ENCODE results near the gene ACAP3. TPM values are rescaled to one million over a fixed set of nuclear protein-coding genes. Genes with fewer than 3 reads are reported as not detected.

Gene ACAP3
- total RNA-seq, 1 donor from 2014 or later: 97.3 TPM

DNA sequence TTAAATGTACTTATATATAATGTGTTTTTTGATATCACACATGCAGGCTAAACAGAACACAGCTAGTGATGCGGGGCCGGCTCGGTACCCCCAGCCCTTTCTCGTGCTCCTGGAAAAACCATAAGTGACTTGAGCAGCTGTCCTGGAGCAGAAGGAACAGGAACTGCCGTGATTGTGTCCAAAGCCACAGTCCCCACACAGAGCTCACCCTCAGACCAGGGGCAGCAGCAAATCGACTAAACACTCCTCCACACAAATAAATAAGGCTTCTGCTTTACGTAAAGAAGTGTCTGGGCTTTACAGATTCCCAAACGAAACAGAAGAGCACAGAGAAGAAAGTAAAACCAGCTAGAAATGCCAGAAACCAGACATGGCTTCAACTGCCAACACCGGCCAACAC is 43.7 kb downstream of the ACAP3 start:
- TF ChIP-seq, protein P1, sequence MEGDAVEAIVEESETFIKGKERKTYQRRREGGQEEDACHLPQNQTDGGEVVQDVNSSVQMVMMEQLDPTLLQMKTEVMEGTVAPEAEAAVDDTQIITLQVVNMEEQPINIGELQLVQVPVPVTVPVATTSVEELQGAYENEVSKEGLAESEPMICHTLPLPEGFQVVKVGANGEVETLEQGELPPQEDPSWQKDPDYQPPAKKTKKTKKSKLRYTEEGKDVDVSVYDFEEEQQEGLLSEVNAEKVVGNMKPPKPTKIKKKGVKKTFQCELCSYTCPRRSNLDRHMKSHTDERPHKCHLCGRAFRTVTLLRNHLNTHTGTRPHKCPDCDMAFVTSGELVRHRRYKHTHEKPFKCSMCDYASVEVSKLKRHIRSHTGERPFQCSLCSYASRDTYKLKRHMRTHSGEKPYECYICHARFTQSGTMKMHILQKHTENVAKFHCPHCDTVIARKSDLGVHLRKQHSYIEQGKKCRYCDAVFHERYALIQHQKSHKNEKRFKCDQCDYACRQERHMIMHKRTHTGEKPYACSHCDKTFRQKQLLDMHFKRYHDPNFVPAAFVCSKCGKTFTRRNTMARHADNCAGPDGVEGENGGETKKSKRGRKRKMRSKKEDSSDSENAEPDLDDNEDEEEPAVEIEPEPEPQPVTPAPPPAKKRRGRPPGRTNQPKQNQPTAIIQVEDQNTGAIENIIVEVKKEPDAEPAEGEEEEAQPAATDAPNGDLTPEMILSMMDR (IDR thresholded peaks at IDR 0.05; ENCODE audit: unreplicated experiment): no peak
- Mint-ChIP-seq H3K36me3 (peaks cover 30% of the 10 kb centered on the region), H3K27ac (no peak overlapping the region), H3K4me3 (no peak overlapping the region), H3K4me1 (no peaks in the 10 kb centered on the region), H3K9me3 (no peaks in the 10 kb centered on the region), H3K27me3 (ENCODE audit: low read depth) (no peaks in the 10 kb centered on the region)
- DNase-seq (ENCODE audit: low spot score in 2 of 2, unreplicated experiment in 2 of 2): no peak

DNA sequence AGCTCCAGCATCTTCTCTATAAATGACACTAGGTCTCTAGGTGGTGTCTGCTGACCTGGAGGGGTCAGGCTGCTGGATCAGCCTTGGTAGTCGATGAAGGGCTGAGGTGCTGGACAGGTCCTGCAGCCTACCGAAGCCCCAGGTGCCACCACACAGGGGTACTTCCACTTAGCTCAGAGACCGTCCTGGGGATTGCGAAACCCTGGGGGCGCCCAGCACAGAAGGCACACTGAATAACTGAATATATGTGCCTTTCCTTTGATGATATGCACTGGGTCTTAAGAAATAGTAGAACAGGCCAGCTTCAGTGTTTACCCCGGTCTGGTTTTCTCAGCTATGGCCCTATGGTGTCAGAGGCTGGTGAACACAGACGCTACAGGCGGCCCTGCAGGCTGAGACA is 45.0 kb downstream of the ACAP3 start:
- H3K27me3 Mint-ChIP-seq (ENCODE audit: low read depth): no peaks in the 10 kb centered on the region
- no peak for DNase-seq (ENCODE audit: low spot score in 2 of 2, unreplicated experiment in 2 of 2)
- no peaks in the 10 kb centered on the region for H3K4me1 Mint-ChIP-seq
- no peak overlapping the region for H3K4me3 Mint-ChIP-seq
- TF ChIP-seq, protein P1 (IDR thresholded peaks at IDR 0.05; ENCODE audit: unreplicated experiment): no peak
- peaks cover 35% of the 10 kb centered on the region for H3K36me3 Mint-ChIP-seq
- no peak overlapping the region for H3K27ac Mint-ChIP-seq
- H3K9me3 Mint-ChIP-seq: no peaks in the 10 kb centered on the region

DNA sequence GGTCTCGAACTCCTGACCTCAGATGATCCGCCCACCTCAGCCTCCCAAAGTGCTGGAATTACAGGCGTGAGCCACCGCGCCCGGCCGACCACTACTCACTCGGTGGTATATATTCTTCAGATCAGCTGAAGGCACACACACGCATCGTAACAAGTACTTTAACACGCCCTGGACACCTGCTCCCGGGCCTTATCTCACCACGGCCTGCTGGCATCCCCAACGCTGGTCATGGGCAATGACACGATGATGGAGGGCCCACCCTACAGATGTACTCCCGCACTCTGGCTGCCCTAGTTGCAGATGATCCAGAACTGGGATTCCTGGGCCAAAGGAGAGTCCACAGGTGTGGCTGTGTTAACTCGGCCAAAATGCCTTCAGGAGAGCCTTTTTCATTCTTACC is 45.7 kb downstream of the ACAP3 start:
- peaks cover 36% of the 10 kb centered on the region for H3K36me3 Mint-ChIP-seq
- H3K4me1 Mint-ChIP-seq: no peaks in the 10 kb centered on the region
- H3K9me3 Mint-ChIP-seq: no peaks in the 10 kb centered on the region
- H3K27me3 Mint-ChIP-seq (ENCODE audit: low read depth): no peaks in the 10 kb centered on the region
- no peak overlapping the region for H3K27ac Mint-ChIP-seq
- no peak for DNase-seq (ENCODE audit: low spot score in 2 of 2, unreplicated experiment in 2 of 2)
- TF ChIP-seq, protein P1 (IDR thresholded peaks at IDR 0.05; ENCODE audit: unreplicated experiment): no peak
- no peak overlapping the region for H3K4me3 Mint-ChIP-seq

DNA sequence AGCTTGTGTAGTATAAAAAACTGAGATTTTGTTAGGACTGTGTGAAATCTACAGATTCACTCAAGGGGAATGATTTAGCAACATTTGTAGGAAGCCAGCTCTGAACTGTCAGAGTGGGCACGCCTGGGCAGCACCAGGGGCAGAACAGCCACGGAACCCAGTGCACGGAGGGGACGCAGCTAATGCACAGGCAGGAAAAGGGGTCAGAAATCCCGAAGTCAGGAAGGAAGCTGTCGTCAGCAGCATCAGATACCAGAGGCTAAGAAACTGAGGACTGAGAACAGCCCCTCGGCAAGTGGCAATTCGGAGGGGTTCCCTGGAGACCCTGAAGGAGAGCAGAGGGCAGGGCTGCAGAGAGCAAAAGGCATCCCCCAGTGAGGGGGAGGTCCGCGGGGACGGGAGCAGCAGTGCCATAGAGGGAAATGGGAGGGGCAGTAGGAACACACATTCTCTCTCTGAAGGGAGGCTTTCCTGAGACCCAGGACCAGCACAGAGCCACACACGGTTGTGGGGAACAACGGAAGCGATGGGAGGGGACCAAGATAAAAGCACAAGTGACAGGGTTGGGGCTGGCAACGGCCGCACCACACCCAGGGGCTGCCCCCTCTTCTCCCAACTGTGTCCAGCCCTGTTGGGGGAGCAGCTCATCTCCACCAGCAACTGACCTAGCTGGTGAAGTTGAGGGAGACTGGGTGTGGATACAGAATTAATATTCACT is 46.7 kb downstream of the ACAP3 start:
- H3K27ac Mint-ChIP-seq: no peak overlapping the region
- DNase-seq (ENCODE audit: low spot score in 2 of 2, unreplicated experiment in 2 of 2): no peak
- no peaks in the 10 kb centered on the region for H3K9me3 Mint-ChIP-seq
- peaks cover 37% of the 10 kb centered on the region for H3K36me3 Mint-ChIP-seq
- no peaks in the 10 kb centered on the region for H3K27me3 Mint-ChIP-seq (ENCODE audit: low read depth)
- H3K4me1 Mint-ChIP-seq: no peaks in the 10 kb centered on the region
- no peak overlapping the region for H3K4me3 Mint-ChIP-seq
- TF ChIP-seq, protein P1 (IDR thresholded peaks at IDR 0.05; ENCODE audit: unreplicated experiment): no peak

DNA sequence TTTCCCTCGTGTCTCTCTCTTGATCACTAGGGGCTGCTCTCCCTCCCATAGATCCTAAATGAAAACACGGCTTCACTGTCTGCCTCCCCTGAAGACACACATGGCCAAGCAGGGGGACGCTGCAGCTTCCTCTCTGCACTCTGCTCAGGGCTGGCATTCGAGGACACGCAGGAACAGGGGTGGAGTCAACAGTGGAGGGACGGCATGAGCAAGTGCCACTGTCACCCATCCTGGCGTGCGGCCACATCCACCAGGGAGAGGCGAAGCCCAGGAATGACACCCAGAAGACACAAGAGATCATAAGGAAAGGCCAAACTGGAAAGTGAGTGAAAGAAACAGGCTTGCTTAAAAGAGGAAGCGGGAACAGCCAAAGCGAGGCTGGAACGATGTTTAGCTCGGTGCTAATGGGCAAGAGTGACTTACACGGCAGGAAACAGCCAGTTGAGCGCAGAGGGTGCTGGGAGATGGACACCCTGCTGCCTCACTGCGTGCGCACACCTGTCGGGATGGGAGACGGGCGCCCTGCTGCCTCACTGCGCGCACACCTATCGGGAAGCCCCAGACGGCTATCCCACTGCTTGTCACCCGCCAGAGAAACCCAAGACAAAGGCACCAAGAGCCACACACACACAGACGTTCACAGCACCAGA is 47.7 kb downstream of the ACAP3 start:
- Mint-ChIP-seq H3K36me3 (peaks cover 37% of the 10 kb centered on the region), H3K4me3 (no peak overlapping the region), H3K9me3 (no peaks in the 10 kb centered on the region), H3K27me3 (ENCODE audit: low read depth) (no peaks in the 10 kb centered on the region), H3K27ac (no peak overlapping the region), H3K4me1 (no peaks in the 10 kb centered on the region)
- TF ChIP-seq, protein P1 (IDR thresholded peaks at IDR 0.05; ENCODE audit: unreplicated experiment): no peak
- DNase-seq (ENCODE audit: low spot score in 2 of 2, unreplicated experiment in 2 of 2): no peak
